Measurements from ENCODE around the gene KLC1.

The KLC1 gene

GRCh38 chr14:103700753-103701490 is 71.9 kb downstream of the KLC1 start:
- Histone ChIP-seq H3K18ac (ENCODE audit: low read length) (no peak overlapping the region), H3K9ac (ENCODE audit: low read depth, low read length, poor library complexity) (peak overlapping the region; percentile 34), H3K27me3 (ENCODE audit: control insufficient read depth in 3 of 3, insufficient read depth in 3 of 3, low read depth in 1 of 3, low read length in 3 of 3) (no peaks in the 10 kb centered on the region), H2BK15ac (ENCODE audit: low read length) (no peak overlapping the region), H3K14ac (ENCODE audit: low read length) (peak overlapping the region; percentile 82), H4K8ac (ENCODE audit: low read depth, low read length) (no peak overlapping the region), H3K23ac (ENCODE audit: low read depth, low read length, poor library complexity) (peak overlapping the region; percentile 18), H2BK12ac (ENCODE audit: low read length) (no peak overlapping the region), H2AFZ (ENCODE audit: low read length) (no peak overlapping the region), H3K36me3 (replicated peaks in 1 of 2; ENCODE audit: control insufficient read depth in 2 of 2, insufficient read depth in 2 of 2, low read length in 2 of 2) (peaks cover 58 to 96% of the 10 kb centered on the region in 2 donors), H3K9me3 (replicated peaks in 1 of 2; ENCODE audit: control insufficient read depth in 2 of 2, insufficient read depth in 1 of 2, low read depth in 1 of 2, low read length in 2 of 2) (no peaks in the 10 kb centered on the region), H4K91ac (ENCODE audit: low read depth, low read length, poor library complexity) (no peak overlapping the region), H3K4me1 (ENCODE audit: control insufficient read depth in 2 of 2, insufficient read depth in 1 of 2, low read depth in 1 of 2, low read length in 2 of 2) (peaks cover 0 to 34% of the 10 kb centered on the region in 2 donors), H2BK5ac (ENCODE audit: low read length) (no peak overlapping the region), H3K79me1 (ENCODE audit: low read depth, low read length) (peaks cover 10% of the 10 kb centered on the region), H2AK5ac (ENCODE audit: low read depth, low read length) (no peak overlapping the region), H3K4me2 (ENCODE audit: insufficient read depth, low read length, poor library complexity, severe bottlenecking) (no peak overlapping the region), H3K4ac (ENCODE audit: low read length) (no peak overlapping the region), H3K4me3 (ENCODE audit: low read length in 2 of 2) (no peak overlapping the region), H3K27ac (replicated peaks; ENCODE audit: low read length) (no peak overlapping the region), H2BK120ac (ENCODE audit: low read depth, low read length) (no peak overlapping the region)
- WGBS, 2 donors (ENCODE audit: extremely low coverage in 2 of 2, insufficient read length in 2 of 2, insufficient replicate concordance in 1 of 2) = no CpG with 5 or more reads among the region's 21 CpGs
- no peak for DNase-seq (ENCODE audit: low spot score)

- H2BK15ac ChIP-seq (ENCODE audit: low read length) = no peak overlapping the region
- no peak overlapping the region for H3K23ac ChIP-seq (ENCODE audit: low read depth, low read length, poor library complexity)
- H3K14ac ChIP-seq (ENCODE audit: low read length) = no peak overlapping the region
- no peak overlapping the region for H2BK120ac ChIP-seq (ENCODE audit: low read depth, low read length)
- H4K91ac ChIP-seq (ENCODE audit: low read depth, low read length, poor library complexity) = no peak overlapping the region
- no peak overlapping the region for H2AFZ ChIP-seq (ENCODE audit: low read length)
- no peak overlapping the region for H2AK5ac ChIP-seq (ENCODE audit: low read depth, low read length)
- H3K18ac ChIP-seq (ENCODE audit: low read length) = no peak overlapping the region
- H3K4me2 ChIP-seq (ENCODE audit: insufficient read depth, low read length, poor library complexity, severe bottlenecking) = no peak overlapping the region
- H2BK5ac ChIP-seq (ENCODE audit: low read length) = no peak overlapping the region
- no peak for DNase-seq (ENCODE audit: low spot score)
- no peak overlapping the region for H4K8ac ChIP-seq (ENCODE audit: low read depth, low read length)
- H3K4me1 ChIP-seq (ENCODE audit: control insufficient read depth in 2 of 2, insufficient read depth in 1 of 2, low read depth in 1 of 2, low read length in 2 of 2) = peaks cover 0 to 29% of the 10 kb centered on the region in 2 donors
- H3K27me3 ChIP-seq (ENCODE audit: control insufficient read depth in 3 of 3, insufficient read depth in 3 of 3, low read depth in 1 of 3, low read length in 3 of 3) = no peaks in the 10 kb centered on the region
- H3K27ac ChIP-seq (replicated peaks; ENCODE audit: low read length) = no peak overlapping the region
- no CpG with 5 or more reads among the region's 5 CpGs for WGBS, 2 donors (ENCODE audit: extremely low coverage in 2 of 2, insufficient read length in 2 of 2, insufficient replicate concordance in 1 of 2)
- H3K9me3 ChIP-seq (replicated peaks in 1 of 2; ENCODE audit: control insufficient read depth in 2 of 2, insufficient read depth in 1 of 2, low read depth in 1 of 2, low read length in 2 of 2) = no peaks in the 10 kb centered on the region
- peaks cover 62 to 96% of the 10 kb centered on the region in 2 donors for H3K36me3 ChIP-seq (replicated peaks in 1 of 2; ENCODE audit: control insufficient read depth in 2 of 2, insufficient read depth in 2 of 2, low read length in 2 of 2)
- no peak overlapping the region for H3K4ac ChIP-seq (ENCODE audit: low read length)
- H3K9ac ChIP-seq (ENCODE audit: low read depth, low read length, poor library complexity) = no peak overlapping the region
- no peak overlapping the region for H2BK12ac ChIP-seq (ENCODE audit: low read length)
- no peak overlapping the region for H3K4me3 ChIP-seq (ENCODE audit: low read length in 2 of 2)
- peaks cover 10% of the 10 kb centered on the region for H3K79me1 ChIP-seq (ENCODE audit: low read depth, low read length)
Observed at GRCh38 chr14:103702095-103702494, 73.1 kb downstream of the KLC1 start.

- H3K4me2 ChIP-seq (ENCODE audit: insufficient read depth, low read length, poor library complexity, severe bottlenecking) = no peak overlapping the region
- peaks cover 65 to 96% of the 10 kb centered on the region in 2 donors for H3K36me3 ChIP-seq (replicated peaks in 1 of 2; ENCODE audit: control insufficient read depth in 2 of 2, insufficient read depth in 2 of 2, low read length in 2 of 2)
- no peaks in the 10 kb centered on the region for H3K27me3 ChIP-seq (ENCODE audit: control insufficient read depth in 3 of 3, insufficient read depth in 3 of 3, low read depth in 1 of 3, low read length in 3 of 3)
- no peak for DNase-seq (ENCODE audit: low spot score)
- no CpG with 5 or more reads among the region's 29 CpGs for WGBS, 2 donors (ENCODE audit: extremely low coverage in 2 of 2, insufficient read length in 2 of 2, insufficient replicate concordance in 1 of 2)
- H3K4ac ChIP-seq (ENCODE audit: low read length) = no peak overlapping the region
- H3K23ac ChIP-seq (ENCODE audit: low read depth, low read length, poor library complexity) = peak overlapping the region; percentile 22
- H3K4me1 ChIP-seq (ENCODE audit: control insufficient read depth in 2 of 2, insufficient read depth in 1 of 2, low read depth in 1 of 2, low read length in 2 of 2) = peaks cover 0 to 29% of the 10 kb centered on the region in 2 donors
- no peak overlapping the region for H3K14ac ChIP-seq (ENCODE audit: low read length)
- H3K18ac ChIP-seq (ENCODE audit: low read length) = no peak overlapping the region
- no peak overlapping the region for H4K8ac ChIP-seq (ENCODE audit: low read depth, low read length)
- H3K79me1 ChIP-seq (ENCODE audit: low read depth, low read length) = peaks cover 7% of the 10 kb centered on the region
- no peak overlapping the region for H2BK120ac ChIP-seq (ENCODE audit: low read depth, low read length)
- H3K4me3 ChIP-seq (ENCODE audit: low read length in 2 of 2) = no peak overlapping the region
- no peak overlapping the region for H2BK12ac ChIP-seq (ENCODE audit: low read length)
- no peak overlapping the region for H2AK5ac ChIP-seq (ENCODE audit: low read depth, low read length)
- H3K9me3 ChIP-seq (replicated peaks in 1 of 2; ENCODE audit: control insufficient read depth in 2 of 2, insufficient read depth in 1 of 2, low read depth in 1 of 2, low read length in 2 of 2) = no peaks in the 10 kb centered on the region
- H2AFZ ChIP-seq (ENCODE audit: low read length) = no peak overlapping the region
- H4K91ac ChIP-seq (ENCODE audit: low read depth, low read length, poor library complexity) = no peak overlapping the region
- no peak overlapping the region for H2BK5ac ChIP-seq (ENCODE audit: low read length)
- H2BK15ac ChIP-seq (ENCODE audit: low read length) = no peak overlapping the region
- H3K27ac ChIP-seq (replicated peaks; ENCODE audit: low read length) = no peak overlapping the region
- H3K9ac ChIP-seq (ENCODE audit: low read depth, low read length, poor library complexity) = peak overlapping the region; percentile 45
Observed at GRCh38 chr14:103702497-103703432, 73.8 kb downstream of the KLC1 start.

Measured in neuronal stem cell (in vitro differentiated cells).